ENCODE measurements around the gene PZP. TPM values are rescaled to one million over a fixed set of nuclear protein-coding genes. Genes with fewer than 3 reads are reported as not detected.
A peak's percentile ranks its signal among the peaks of the same experiment; 100 is the strongest.
"Not testable (repeated sequence)": the region's sequence is repeated elsewhere in the genome, so short reads cannot be mapped to it uniquely, and the experiment has no call there.

PZP gene
- total RNA-seq, result 1.7 TPM
- 0.28 TPM for polyA plus RNA-seq

DNA sequence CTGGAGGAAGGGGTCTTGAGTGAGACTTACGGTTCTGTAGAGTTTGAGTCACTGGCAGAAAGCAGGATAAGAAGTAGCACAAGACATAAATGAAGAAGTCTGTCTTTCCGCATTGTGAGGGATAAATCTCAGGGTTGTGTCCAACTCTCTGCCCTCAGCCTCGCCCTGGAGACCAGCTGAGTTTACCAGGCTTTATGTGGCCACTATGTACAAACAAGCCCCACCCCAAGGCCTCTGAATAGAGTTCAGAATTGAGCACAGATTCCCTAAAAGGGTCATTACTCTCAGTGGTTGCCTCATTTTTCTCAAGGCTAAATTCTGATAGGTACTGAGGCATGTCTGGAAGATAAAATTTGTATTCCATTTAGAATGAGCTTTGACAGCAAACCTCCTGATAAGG, at the start of gene PZP:
Gene PZP, minus strand, starts transcription at position 167 of the 400 bp plus-strand sequence. Its CDS starts 54 bp downstream, at position 113.
- Histone ChIP-seq H3K4me3 (ENCODE audit: low read depth, low read length) (no peak within 1 kb of the TSS), H3K36me3 (ENCODE audit: insufficient read depth) (no peaks in the 10 kb centered on the region), H3K27ac (ENCODE audit: low read depth) (no peak within 1 kb of the TSS), H3K4me1 (ENCODE audit: insufficient read depth) (no peaks in the 10 kb centered on the region)
- DNase-seq (ENCODE audit: extremely low spot score), result no peak
- 96% methylated on average over 3 of the region's 3 CpGs for WGBS

DNA sequence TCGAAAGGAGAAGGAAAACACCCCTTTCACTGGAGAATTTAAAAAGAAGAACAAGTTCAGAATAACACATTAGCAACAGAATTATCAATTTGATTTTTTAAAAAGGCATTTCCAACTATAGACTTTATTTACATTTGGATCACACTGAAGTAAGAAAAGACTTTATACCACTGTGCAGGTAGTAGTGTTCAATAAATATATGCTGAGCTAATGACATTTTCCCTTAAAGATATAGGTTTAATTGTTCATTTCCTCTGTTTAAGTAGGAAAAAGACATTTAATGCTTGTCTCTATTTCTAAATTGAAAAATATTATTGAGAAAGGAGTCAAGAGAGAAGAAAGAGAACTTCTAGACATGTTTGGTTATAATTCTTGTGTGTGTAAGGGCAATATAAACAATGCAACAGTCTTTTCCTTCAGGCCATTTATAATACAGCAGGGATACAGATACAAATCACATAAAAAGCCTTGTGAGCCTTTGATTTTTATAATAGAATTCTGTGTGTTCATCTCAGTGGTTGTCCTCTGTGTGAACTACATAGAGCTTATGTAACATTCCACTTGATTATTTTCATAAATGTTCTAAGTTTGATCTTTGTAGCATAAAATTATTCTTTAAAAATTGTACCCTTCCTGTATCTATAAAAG, 48.7 kb upstream of the PZP start:
- H3K4me3 ChIP-seq (ENCODE audit: low read depth, low read length), result no peak overlapping the region
- WGBS, result 51% methylated on average over 1 of the region's 1 CpG
- H3K27ac ChIP-seq (ENCODE audit: low read depth), result no peak overlapping the region
- no peaks in the 10 kb centered on the region for H3K36me3 ChIP-seq (ENCODE audit: insufficient read depth)
- DNase-seq (ENCODE audit: extremely low spot score), result no peak
- no peaks in the 10 kb centered on the region for H3K4me1 ChIP-seq (ENCODE audit: insufficient read depth)

DNA sequence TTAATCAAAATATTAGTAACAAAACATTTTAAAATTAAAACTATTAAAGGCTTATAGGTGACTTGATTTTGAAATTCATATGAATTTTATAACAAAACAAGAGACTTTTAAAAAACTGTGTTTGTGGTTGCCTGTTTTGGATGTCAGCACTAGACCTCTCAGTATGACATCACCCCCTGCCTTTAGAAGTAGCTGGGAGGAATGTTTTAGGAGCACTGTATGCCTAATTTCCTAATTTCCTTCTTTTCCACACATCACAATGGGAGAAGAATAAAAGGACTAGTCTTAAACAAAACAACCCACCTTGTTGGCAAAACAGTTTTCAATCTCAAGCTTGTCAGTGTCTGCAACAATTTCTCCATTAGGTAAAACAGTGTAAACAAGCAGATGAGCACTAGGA, 48.1 kb upstream of the PZP start:
- no peak for DNase-seq (ENCODE audit: extremely low spot score)
- H3K27ac ChIP-seq (ENCODE audit: low read depth), result no peak overlapping the region
- H3K4me1 ChIP-seq (ENCODE audit: insufficient read depth), result no peaks in the 10 kb centered on the region
- H3K4me3 ChIP-seq (ENCODE audit: low read depth, low read length), result no peak overlapping the region
- no peaks in the 10 kb centered on the region for H3K36me3 ChIP-seq (ENCODE audit: insufficient read depth)

GRCh38 chr12:9255837-9256236, 47.6 kb upstream of the PZP start:
- Histone ChIP-seq H3K4me3 (ENCODE audit: low read depth, low read length) (no peak overlapping the region), H3K4me1 (ENCODE audit: insufficient read depth) (no peaks in the 10 kb centered on the region), H3K27ac (ENCODE audit: low read depth) (no peak overlapping the region), H3K36me3 (ENCODE audit: insufficient read depth) (no peaks in the 10 kb centered on the region)
- WGBS, result 20% methylated on average over 2 of the region's 2 CpGs
- no peak for DNase-seq (ENCODE audit: extremely low spot score)

GRCh38 chr12:9253464-9253863, 45.3 kb upstream of the PZP start:
- no peak overlapping the region for H3K27ac ChIP-seq (ENCODE audit: low read depth)
- WGBS, result 29% methylated on average over 5 of the region's 5 CpGs
- H3K4me3 ChIP-seq (ENCODE audit: low read depth, low read length), result no peak overlapping the region
- DNase-seq (ENCODE audit: extremely low spot score), result no peak
- H3K4me1 ChIP-seq (ENCODE audit: insufficient read depth), result no peaks in the 10 kb centered on the region
- H3K36me3 ChIP-seq (ENCODE audit: insufficient read depth), result no peaks in the 10 kb centered on the region

GRCh38 chr12:9252791-9253190, 44.6 kb upstream of the PZP start:
- H3K4me1 ChIP-seq (ENCODE audit: insufficient read depth); H3K4me3 ChIP-seq (ENCODE audit: low read depth, low read length); DNase-seq (ENCODE audit: extremely low spot score); H3K36me3 ChIP-seq (ENCODE audit: insufficient read depth); H3K27ac ChIP-seq (ENCODE audit: low read depth): not testable (repeated sequence)
- WGBS, result 93% methylated on average over 2 of the region's 2 CpGs

DNA sequence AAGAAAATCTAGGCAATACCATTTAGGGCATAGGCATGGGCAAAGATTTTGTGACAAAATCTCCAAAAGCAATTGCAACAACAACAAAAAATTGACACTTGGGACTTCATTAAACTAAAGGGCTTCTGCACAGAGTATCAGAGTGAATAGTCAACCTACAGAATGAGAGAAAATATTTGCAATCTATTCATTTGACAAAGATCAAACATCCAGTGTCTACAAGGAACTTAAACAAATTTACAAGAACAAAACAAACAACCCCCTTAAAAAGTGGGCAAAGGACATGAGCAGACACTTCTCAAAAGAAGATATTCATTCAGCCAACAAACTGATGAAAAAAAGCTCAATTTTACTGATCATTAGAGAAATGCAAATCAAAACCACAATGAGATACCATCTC, 44.1 kb upstream of the PZP start:
- Histone ChIP-seq H3K27ac (ENCODE audit: low read depth) (no peak overlapping the region), H3K4me3 (ENCODE audit: low read depth, low read length) (no peak overlapping the region), H3K36me3 (ENCODE audit: insufficient read depth) (no peaks in the 10 kb centered on the region), H3K4me1 (ENCODE audit: insufficient read depth) (no peaks in the 10 kb centered on the region)
- no peak for DNase-seq (ENCODE audit: extremely low spot score)

- Histone ChIP-seq H3K27ac (ENCODE audit: low read depth) (no peak overlapping the region), H3K4me1 (ENCODE audit: insufficient read depth) (no peaks in the 10 kb centered on the region), H3K36me3 (ENCODE audit: insufficient read depth) (no peaks in the 10 kb centered on the region), H3K4me3 (ENCODE audit: low read depth, low read length) (no peak overlapping the region)
- 86% methylated on average over 3 of the region's 3 CpGs for WGBS
- DNase-seq (ENCODE audit: extremely low spot score), result no peak
Measured at GRCh38 chr12:9248435-9248834, 40.2 kb upstream of the PZP start.

DNA sequence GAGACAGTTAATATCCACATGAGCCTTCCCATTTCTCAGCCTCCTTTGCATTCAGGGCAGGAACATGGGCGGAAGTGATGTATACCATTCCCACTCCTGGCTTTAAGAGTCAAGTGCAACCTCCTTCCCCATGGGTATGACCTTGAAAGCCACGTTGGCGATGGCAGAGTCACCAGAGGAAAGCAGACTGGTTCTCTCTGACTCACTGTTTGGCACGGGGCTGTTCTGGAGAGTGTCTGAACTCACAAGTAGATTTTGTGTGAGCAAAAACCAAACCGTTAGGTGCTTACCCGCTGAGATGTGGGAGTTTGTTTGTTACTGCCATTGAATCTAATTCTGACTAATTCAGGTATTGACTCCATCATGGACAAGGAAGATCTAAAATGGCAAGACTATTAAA, 36.7 kb upstream of the PZP start:
- H3K4me3 ChIP-seq (ENCODE audit: low read depth, low read length), result no peak overlapping the region
- H3K36me3 ChIP-seq (ENCODE audit: insufficient read depth), result no peaks in the 10 kb centered on the region
- DNase-seq (ENCODE audit: extremely low spot score), result no peak
- H3K4me1 ChIP-seq (ENCODE audit: insufficient read depth), result no peaks in the 10 kb centered on the region
- H3K27ac ChIP-seq (ENCODE audit: low read depth), result no peak overlapping the region
- 67% methylated on average over 6 of the region's 6 CpGs for WGBS

DNA sequence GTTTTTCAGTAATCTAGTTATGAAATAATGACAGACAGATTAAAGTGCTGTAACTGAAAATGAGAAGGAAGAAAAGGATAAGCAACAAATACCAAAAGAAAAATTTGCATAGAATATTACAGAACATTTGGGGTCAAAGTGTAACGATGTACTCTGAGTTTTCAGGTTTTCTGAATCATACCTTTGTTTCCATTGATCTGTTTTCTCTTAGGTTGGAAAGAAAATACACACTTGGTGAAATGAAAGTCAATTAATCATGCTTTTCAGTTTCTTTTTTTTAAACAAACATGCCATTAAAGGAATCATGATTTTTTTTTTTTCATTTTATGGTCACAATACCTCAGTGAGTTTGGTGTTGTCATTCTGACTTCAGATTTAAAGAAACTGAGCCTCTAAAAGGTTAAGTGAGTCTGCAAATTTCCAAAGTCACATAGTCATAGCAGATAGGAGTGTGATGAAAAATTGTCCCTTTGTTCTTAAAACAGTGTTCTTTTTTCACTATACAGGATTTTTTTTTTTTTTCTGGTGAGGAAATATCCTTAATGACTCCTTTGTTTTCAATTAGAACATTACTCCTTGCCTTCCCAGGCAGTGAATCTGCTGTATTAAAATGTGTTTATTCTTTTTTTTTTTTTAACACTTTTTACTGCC, 35.9 kb upstream of the PZP start:
- no peak for DNase-seq (ENCODE audit: extremely low spot score)
- no peaks in the 10 kb centered on the region for H3K4me1 ChIP-seq (ENCODE audit: insufficient read depth)
- WGBS, result 84% methylated on average over 1 of the region's 1 CpG
- no peak overlapping the region for H3K27ac ChIP-seq (ENCODE audit: low read depth)
- H3K36me3 ChIP-seq (ENCODE audit: insufficient read depth), result no peaks in the 10 kb centered on the region
- no peak overlapping the region for H3K4me3 ChIP-seq (ENCODE audit: low read depth, low read length)

GRCh38 chr12:9241301-9241700, 33.1 kb upstream of the PZP start:
- Histone ChIP-seq H3K36me3 (ENCODE audit: insufficient read depth) (no peaks in the 10 kb centered on the region), H3K27ac (ENCODE audit: low read depth) (no peak overlapping the region), H3K4me1 (ENCODE audit: insufficient read depth) (no peaks in the 10 kb centered on the region), H3K4me3 (ENCODE audit: low read depth, low read length) (no peak overlapping the region)
- 89% methylated on average over 3 of the region's 3 CpGs for WGBS
- DNase-seq (ENCODE audit: extremely low spot score), result no peak

GRCh38 chr12:9240776-9241175, 32.6 kb upstream of the PZP start:
- Histone ChIP-seq H3K4me1 (ENCODE audit: insufficient read depth) (no peaks in the 10 kb centered on the region), H3K4me3 (ENCODE audit: low read depth, low read length) (no peak overlapping the region), H3K36me3 (ENCODE audit: insufficient read depth) (no peaks in the 10 kb centered on the region), H3K27ac (ENCODE audit: low read depth) (no peak overlapping the region)
- WGBS, result 80% methylated on average over 5 of the region's 5 CpGs
- no peak for DNase-seq (ENCODE audit: extremely low spot score)

DNA sequence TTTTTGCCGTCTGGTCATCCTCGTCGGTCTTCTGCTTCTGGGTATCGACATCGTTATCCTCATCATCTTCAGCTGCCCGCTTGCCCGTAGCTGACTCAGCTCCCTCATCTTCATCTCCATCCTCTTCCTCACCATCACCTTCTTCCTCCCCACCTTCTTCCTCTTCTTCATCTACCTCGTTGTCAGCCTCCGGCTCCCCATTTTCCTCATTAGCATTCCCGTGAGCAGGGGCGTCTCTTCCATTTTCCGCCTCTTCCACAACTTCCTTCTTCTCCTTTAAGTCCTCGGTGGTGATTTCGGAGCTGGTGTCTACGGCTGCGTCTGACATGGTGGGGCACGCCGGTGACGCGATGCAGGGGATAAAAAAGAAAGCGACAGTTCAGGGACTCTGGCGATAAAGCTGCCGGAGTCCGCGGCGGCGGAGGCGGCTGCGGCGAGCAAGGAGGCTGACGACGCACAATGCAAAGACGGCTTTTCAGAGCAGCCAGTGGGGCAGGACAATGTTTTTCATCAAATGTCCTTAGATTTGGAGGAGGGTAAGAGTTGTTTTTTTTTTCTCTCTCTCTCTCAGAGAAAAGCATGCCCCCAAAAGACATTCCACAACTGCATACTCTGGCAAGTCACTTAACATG, 31.9 kb upstream of the PZP start:
- not testable (repeated sequence) for H3K36me3 ChIP-seq (ENCODE audit: insufficient read depth); DNase-seq (ENCODE audit: extremely low spot score); H3K4me1 ChIP-seq (ENCODE audit: insufficient read depth)
- peak overlapping the region; percentile 47 for H3K4me3 ChIP-seq (ENCODE audit: low read depth, low read length)
- peak overlapping the region; percentile 38 for H3K27ac ChIP-seq (ENCODE audit: low read depth)
- 38% methylated on average over 25 of the region's 33 CpGs for WGBS

DNA sequence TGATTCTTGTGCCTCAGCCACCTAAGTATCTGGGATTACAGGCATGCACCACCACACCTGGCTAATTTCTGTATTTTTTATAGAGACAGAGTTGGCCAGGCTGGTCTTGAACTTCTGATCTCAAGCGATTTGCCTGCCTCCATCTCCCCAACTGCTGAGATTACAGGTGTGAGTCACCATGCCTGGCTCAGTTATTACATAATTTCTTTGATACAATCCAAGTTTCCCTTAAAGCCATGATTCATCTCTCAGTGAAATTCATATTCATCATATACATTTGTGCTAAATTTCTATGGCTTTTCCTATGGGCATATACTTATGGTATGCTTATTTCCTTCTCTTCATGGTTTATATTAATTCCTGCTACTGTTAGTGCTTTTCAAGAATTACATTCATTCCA, 29.1 kb upstream of the PZP start:
- no peak overlapping the region for H3K4me3 ChIP-seq (ENCODE audit: low read depth, low read length)
- no peaks in the 10 kb centered on the region for H3K36me3 ChIP-seq (ENCODE audit: insufficient read depth)
- no peak for DNase-seq (ENCODE audit: extremely low spot score)
- H3K27ac ChIP-seq (ENCODE audit: low read depth), result no peak overlapping the region
- 87% methylated on average over 1 of the region's 1 CpG for WGBS
- no peaks in the 10 kb centered on the region for H3K4me1 ChIP-seq (ENCODE audit: insufficient read depth)

Measured in urinary bladder (tissue), 4 donors.